Smooth muscle cell (in vitro differentiated cells): Measurements from ENCODE around the gene ZNF799. TPM values are rescaled to one million over a fixed set of nuclear protein-coding genes. Genes with fewer than 3 reads are reported as not detected.

Experiments used
- DNase-seq: peaks from one replicate; lab custom pipeline; 2025; ENCODE audit not compliant: unreplicated experiment; lab: John Stamatoyannopoulos, UW
- H2AFZ ChIP-seq: fragments of 200-600 bp; sonication (generic); 2 replicates; pipeline ENCODE4 v1.6.0; 2016; ENCODE audit warnings: antibody characterized with exemption, low read depth, mild to moderate bottlenecking
- H3F3A ChIP-seq: fragments of 200-600 bp; sonication (generic); 2 replicates; pipeline ENCODE4 v1.6.0; 2017; ENCODE audit warnings: antibody characterized with exemption, low read depth
- H3K27ac ChIP-seq: fragments of 200-600 bp; sonication (generic); 2 replicates; pipeline ENCODE4 v1.5.1; 2016; ENCODE audit warnings: low read depth, mild to moderate bottlenecking
- H3K27me3 ChIP-seq: fragments of 200-600 bp; sonication (generic); 2 replicates; pipeline ENCODE4 v1.6.1; 2016; ENCODE audit warnings: low read depth, mild to moderate bottlenecking
- H3K36me3 ChIP-seq: fragments of 200-600 bp; sonication (generic); 2 replicates; pipeline ENCODE4 v1.5.1; 2016; ENCODE audit warnings: low read depth
- H3K4me1 ChIP-seq: fragments of 200-600 bp; sonication (generic); 2 replicates; pipeline ENCODE4 v1.5.1; 2016; ENCODE audit warnings: low read depth
- H3K4me2 ChIP-seq: fragments of 200-600 bp; sonication (generic); 2 replicates; pipeline ENCODE4 v1.6.0; 2016; ENCODE audit warnings: mild to moderate bottlenecking
- H3K4me3 ChIP-seq: fragments of 200-600 bp; sonication (generic); 2 replicates; pipeline ENCODE4 v1.5.1; 2016; ENCODE audit warnings: mild to moderate bottlenecking
- H3K79me2 ChIP-seq: fragments of 200-600 bp; sonication (generic); 2 replicates; pipeline ENCODE4 v1.6.0; 2016; ENCODE audit warnings: low read depth, mild to moderate bottlenecking
- H3K9ac ChIP-seq: fragments of 200-600 bp; sonication (generic); 2 replicates; pipeline ENCODE4 v1.6.0; 2016; ENCODE audit warnings: low read depth
- H3K9me3 ChIP-seq: fragments of 200-600 bp; sonication (generic); replicated peaks from 2 replicates; pipeline ENCODE4 v1.5.1; 2016; ENCODE audit warnings: low read depth
- H4K20me1 ChIP-seq: fragments of 200-600 bp; sonication (generic); 2 replicates; pipeline ENCODE4 v1.6.0; 2016; ENCODE audit warnings: low read depth
- CTCF ChIP-seq: fragments of 200-600 bp; sonication (generic); IDR thresholded peaks from 2 replicates; pipeline ENCODE4 v1.5.1; 2017; ENCODE audit warnings: borderline replicate concordance, mild to moderate bottlenecking, antibody characterized with exemption; ENCODE audit not compliant: insufficient read depth, poor library complexity, severe bottlenecking
- WGBS: methylation state at CpG from one replicate; pipeline ENCODE4 v1.1.7; 2016; ENCODE audit warnings: low lambda C conversion rate; 5-methylcytosine and 5-hydroxymethylcytosine counted together
- polyA plus RNA-seq: library from polyadenylated mRNA; unstranded; fragments of >200 nt; fragmentation: Nextera tagmentation; extraction: Ambion mirVana; gene quantifications from 2 replicates; pipeline ENCODE4 v1.2.1, GENCODE V29; 2016
- total RNA-seq: library from RNA; depleted of rRNA; stranded (reverse); fragments of >200 nt; gene quantifications from 2 replicates; pipeline ENCODE4 v1.2.3, GENCODE V29; 2014

Gene ZNF799
- total and polyA plus RNA-seq, 2 experiments from 2014 or later = 1.8 to 3.6 TPM

GRCh38 chr19:12350890-12351197 is 50.2 kb downstream of the ZNF799 start:
- Histone ChIP-seq H4K20me1 (no peaks in the 10 kb centered on the region), H3F3A (no peaks in the 10 kb centered on the region), H2AFZ (no peak overlapping the region), H3K4me1 (no peaks in the 10 kb centered on the region), H3K27me3 (no peaks in the 10 kb centered on the region), H3K9ac (no peak overlapping the region), H3K79me2 (no peaks in the 10 kb centered on the region), H3K9me3 (peaks cover 47% of the 10 kb centered on the region), H3K4me2 (no peak overlapping the region), H3K36me3 (peaks cover 33% of the 10 kb centered on the region), H3K4me3 (no peak overlapping the region), H3K27ac (no peak overlapping the region)
- WGBS = 94% methylated on average over 5 of the region's 5 CpGs
- TF ChIP-seq CTCF = no peak
- no peak for DNase-seq

GRCh38 chr19:12350185-12350889 is 50.7 kb downstream of the ZNF799 start:
- Histone ChIP-seq H4K20me1 (no peaks in the 10 kb centered on the region), H3K27me3 (no peaks in the 10 kb centered on the region), H3K27ac (no peak overlapping the region), H3K4me3 (no peak overlapping the region), H3K4me1 (no peaks in the 10 kb centered on the region), H3K79me2 (no peaks in the 10 kb centered on the region), H3K9me3 (peaks cover 47% of the 10 kb centered on the region), H3K4me2 (no peak overlapping the region), H2AFZ (no peak overlapping the region), H3K9ac (no peak overlapping the region), H3K36me3 (peaks cover 33% of the 10 kb centered on the region), H3F3A (no peaks in the 10 kb centered on the region)
- WGBS = 96% methylated on average over 8 of the region's 8 CpGs
- DNase-seq = no peak
- TF ChIP-seq CTCF = no peak

- WGBS = 90% methylated on average over 2 of the region's 2 CpGs
- Histone ChIP-seq H3K9me3 (peaks cover 40% of the 10 kb centered on the region), H3K79me2 (no peaks in the 10 kb centered on the region), H3K4me1 (no peaks in the 10 kb centered on the region), H3K4me3 (no peak overlapping the region), H3K27me3 (no peaks in the 10 kb centered on the region), H2AFZ (no peak overlapping the region), H3K36me3 (peaks cover 28% of the 10 kb centered on the region), H3K9ac (no peak overlapping the region), H3K27ac (no peak overlapping the region), H4K20me1 (no peaks in the 10 kb centered on the region), H3K4me2 (no peak overlapping the region), H3F3A (no peaks in the 10 kb centered on the region)
- no peak for DNase-seq
- TF ChIP-seq CTCF = no peak
Measured at GRCh38 chr19:12346896-12347295, 54.2 kb downstream of the ZNF799 start.

DNA sequence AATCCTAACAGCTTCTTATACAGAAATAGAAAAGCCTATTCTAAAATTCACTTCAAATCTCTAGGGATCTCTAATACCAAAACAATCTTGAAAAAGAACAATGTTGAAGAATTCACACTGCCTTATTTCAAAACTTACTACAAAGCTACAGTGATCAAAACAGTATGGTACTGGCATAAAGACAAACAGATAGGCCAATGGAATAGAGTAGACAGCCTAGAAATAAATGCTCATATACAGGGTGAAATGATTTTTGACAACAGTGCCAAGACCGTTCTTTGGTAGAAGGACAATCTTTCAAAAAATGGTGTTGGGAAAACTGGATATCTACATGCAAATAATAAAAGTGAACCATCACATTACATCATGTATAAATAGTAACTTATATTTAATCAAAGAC is 55.9 kb downstream of the ZNF799 start:
- H3K9me3 ChIP-seq = peaks cover 23% of the 10 kb centered on the region
- H3F3A ChIP-seq = no peaks in the 10 kb centered on the region
- no peak for TF ChIP-seq CTCF
- H3K4me1 ChIP-seq = no peaks in the 10 kb centered on the region
- no peak overlapping the region for H3K4me3 ChIP-seq
- H2AFZ ChIP-seq = no peak overlapping the region
- H4K20me1 ChIP-seq = no peaks in the 10 kb centered on the region
- no peaks in the 10 kb centered on the region for H3K27me3 ChIP-seq
- H3K79me2 ChIP-seq = no peaks in the 10 kb centered on the region
- H3K27ac ChIP-seq = no peak overlapping the region
- H3K9ac ChIP-seq = no peak overlapping the region
- 92% methylated on average over 1 of the region's 1 CpG for WGBS
- peaks cover 11% of the 10 kb centered on the region for H3K36me3 ChIP-seq
- DNase-seq = no peak
- H3K4me2 ChIP-seq = no peak overlapping the region
